Bone marrow (tissue), 2 donors: ENCODE results near the gene TMEM190.
"Not testable (repeated sequence)": the region's sequence is repeated elsewhere in the genome, so short reads cannot be mapped to it uniquely, and the experiment has no call there.

ENCODE experiments used
- DNase-seq, 2 donors: peaks; one replicate each; lab custom pipeline; 2025; lab: John Stamatoyannopoulos, UW

Gene TMEM190

GRCh38 chr19:55376241-55376933, at the start of gene TMEM190:
Gene TMEM190 (plus strand): TSS chr19:55376826. CDS start chr19:55376854, 28 bp downstream.
- no peak for DNase-seq

DNA sequence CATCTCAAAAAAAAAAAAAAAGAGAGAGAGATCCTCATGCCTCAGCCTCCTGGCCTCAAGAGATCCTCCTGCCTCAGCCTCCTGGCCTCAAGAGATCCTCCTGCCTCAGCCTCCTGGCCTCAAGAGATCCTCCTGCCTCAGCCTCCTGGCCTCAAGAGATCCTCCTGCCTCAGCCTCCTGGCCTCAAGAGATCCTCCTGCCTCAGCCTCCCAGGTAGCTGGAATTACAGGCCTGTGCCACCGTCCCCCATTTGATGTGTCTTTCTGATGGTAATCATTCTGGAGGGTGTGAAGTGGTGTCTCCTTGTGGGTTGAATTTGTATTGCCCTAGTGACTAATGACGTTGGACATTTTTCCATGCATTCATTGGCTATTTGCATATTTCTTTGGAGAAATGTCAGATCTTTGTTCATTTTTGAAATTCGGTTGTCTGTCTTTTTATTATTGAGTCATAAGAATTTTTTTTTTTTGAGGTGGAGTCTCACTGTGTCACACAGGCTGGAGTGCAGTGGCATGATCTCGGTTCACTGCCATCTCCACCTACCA, 47.8 kb upstream of the TMEM190 start:
- DNase-seq = not testable (repeated sequence)

- DNase-seq = not testable (repeated sequence)
These were observed 46.8 kb upstream of the TMEM190 start for GRCh38 chr19:55329791-55330190.

DNA sequence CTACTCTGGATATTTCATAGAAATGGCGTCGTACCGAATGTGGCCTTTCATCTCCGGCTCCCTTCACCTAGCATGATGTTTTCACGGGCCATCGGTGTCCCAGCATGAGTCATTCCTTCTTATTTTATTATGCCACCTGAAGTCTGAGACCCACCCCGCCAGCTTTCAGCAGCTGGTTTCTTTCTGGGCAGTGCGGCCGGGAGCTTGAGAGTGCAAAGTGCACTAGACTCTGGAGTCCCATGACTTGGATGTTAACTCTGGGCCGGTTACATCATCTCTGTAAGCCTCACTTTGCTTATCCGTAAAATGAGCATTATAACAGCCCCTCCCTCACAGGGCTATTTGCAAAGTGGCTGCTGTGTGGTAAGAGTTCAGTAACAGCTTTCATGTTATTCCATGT, 42.8 kb upstream of the TMEM190 start:
- no peak for DNase-seq

DNA sequence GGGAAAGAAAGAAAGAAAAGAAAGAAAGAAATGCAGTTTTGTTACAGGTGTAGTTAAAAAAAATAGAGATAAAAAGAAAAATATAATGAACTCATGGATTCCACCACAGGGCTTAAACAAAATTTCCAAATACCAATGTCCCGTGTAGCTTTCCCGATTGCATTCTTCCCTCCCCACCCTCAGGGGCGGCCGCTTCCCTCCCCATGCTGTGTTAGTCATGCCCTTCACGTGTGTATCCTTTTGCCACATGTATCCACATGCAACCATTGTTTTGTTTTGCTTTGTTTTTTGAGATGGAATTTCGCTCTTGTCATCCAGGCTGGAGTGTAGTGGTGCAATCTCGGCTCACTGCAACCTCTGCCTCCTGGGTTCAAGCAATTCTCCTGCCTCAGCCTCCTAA, 40.5 kb upstream of the TMEM190 start:
- DNase-seq = no peak

- DNase-seq = peak; percentile 97 to 99
These were observed 37.3 kb upstream of the TMEM190 start, which contains the start of gene KMT5C for GRCh38 chr19:55339105-55339888. Gene KMT5C (plus strand): TSS chr19:55339876. CDS start chr19:55341937, 2,061 bp downstream.

GRCh38 chr19:55339889-55340783, 36.5 kb upstream of the TMEM190 start:
- DNase-seq = no peak

GRCh38 chr19:55340784-55341147, 35.9 kb upstream of the TMEM190 start:
- DNase-seq = no peak

DNA sequence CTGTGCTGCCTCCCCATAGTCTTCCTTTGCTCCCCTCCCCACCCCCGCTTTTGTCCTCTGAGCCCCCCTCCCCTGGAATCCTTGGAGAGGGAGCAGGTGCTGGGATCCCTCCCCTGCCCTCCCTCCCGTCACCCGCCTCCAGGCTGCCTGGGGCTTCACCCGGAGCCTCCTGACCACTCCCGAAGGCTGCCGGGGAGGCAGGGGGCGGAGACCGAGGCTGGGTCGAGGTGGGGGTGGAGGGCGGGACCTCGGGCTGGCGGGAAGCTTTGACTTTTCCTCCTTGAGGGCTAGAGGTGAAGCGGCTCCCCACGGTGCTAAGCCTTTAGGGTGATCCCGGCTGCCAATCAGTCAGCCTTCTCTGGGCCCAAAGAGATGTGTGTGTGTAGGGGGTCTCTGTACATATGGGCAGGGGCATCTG, 35.4 kb upstream of the TMEM190 start:
- DNase-seq = no peak

- DNase-seq = no peak
These were observed 34.8 kb upstream of the TMEM190 start for GRCh38 chr19:55341595-55342531.

DNA sequence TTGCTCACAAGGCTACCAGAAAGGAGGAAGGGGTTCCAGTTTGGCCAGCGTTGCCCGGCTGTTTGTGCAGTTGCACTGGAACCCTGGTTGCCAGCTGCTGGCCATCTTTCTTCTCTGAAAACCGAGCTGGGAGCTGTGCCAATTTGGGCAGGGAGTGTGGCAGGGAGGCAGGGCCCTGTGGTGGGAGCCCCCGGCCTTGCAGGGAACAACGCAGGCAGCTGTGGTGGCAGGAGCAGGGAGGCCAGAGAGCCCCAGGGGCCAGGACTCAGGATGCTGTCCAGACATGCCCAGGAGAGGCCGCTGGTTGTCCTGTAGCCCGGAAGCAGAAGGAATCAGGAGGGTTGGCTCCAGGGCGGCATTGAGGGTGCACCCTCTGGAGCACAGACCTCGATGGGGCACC, 32.2 kb upstream of the TMEM190 start:
- no peak for DNase-seq

DNA sequence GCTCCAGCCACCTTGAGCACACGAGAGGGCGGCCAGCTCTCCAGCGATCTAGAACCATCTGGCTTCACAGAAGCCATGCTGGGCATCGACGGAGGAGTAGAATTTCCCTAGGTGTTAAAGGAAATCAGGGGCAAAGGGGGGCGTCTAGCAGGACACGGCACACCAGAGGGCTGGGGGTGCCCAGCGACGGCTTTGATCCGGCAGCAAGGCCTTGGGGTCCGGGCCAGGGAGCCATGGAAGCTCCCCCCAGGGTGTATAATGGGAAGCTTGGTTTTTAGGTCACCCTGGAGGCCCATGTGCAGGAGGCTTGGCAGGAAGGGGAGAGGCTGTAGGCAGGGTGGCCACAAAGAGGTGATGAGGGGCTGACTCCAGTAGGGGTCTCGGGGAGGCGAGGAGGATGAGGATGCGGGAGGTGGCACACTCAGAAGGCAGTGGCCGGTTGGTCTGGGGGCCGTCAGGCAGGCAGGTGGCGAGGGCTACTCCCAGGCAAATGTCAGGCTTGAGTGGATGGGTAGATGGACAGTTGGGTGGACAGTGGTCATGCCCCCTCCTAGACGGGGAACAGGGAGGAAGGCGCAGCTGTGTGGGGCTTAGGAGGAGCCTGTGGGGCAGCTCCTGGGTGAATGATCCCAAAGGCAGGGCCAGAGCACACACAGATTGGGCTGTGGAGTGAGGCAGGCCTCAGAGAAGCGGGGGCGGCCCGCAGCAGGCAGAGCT, 31.4 kb upstream of the TMEM190 start:
- DNase-seq = no peak

GRCh38 chr19:55345818-55346724, 30.6 kb upstream of the TMEM190 start:
- no peak for DNase-seq

DNA sequence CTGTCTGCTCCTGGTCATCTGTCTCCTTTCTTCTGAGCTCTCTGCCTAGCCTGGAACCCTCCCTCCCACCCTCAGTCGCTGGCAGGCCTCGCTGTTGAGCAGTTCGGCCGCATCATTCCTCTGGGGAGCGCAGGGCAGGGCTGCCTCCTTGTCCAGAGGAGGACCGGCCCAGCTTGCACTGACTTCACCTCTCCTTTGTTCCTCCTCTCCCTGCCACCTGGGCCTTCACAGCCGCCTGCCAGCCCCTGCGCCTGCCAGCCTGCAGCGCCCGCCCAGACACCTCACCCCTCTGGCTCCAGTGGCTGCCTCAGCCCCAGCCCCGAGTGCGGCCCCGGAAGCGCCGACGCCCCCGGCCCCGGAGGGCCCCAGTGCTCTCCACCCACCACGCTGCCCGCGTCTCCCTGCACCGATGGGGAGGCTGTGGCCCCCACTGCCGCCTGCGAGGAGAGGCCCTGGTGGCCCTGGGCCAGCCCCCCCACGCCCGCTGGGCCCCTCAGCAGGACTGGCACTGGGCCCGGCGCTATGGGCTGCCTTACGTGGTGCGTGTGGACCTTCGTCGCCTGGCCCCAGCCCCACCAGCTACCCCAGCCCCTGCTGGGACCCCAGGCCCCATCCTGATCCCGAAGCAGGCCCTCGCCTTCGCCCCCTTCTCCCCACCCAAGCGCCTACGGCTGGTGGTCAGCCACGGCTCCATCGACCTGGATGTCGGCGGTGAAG, 29.7 kb upstream of the TMEM190 start:
- no peak for DNase-seq

- no peak for DNase-seq
These were observed 29.1 kb upstream of the TMEM190 start for GRCh38 chr19:55347442-55348009.

- DNase-seq = no peak
These were observed 28.1 kb upstream of the TMEM190 start for GRCh38 chr19:55348317-55349034.

- DNase-seq = no peak
These were observed 25.9 kb upstream of the TMEM190 start for GRCh38 chr19:55350620-55351315.
